DND-41 (cell line): Measurements from ENCODE around the gene PALM3.

ENCODE experiments used
- CTCF ChIP-seq: IDR thresholded peaks from 2 replicates; pipeline ENCODE4 v1.5.1; 2012; ENCODE audit warnings: borderline replicate concordance, low read length, moderate library complexity, mild to moderate bottlenecking; ENCODE audit not compliant: poor library complexity, severe bottlenecking; ENCODE audit errors: extremely low read depth
- EZH2 ChIP-seq: IDR thresholded peaks from 3 replicates; pipeline ENCODE4 v1.6.1; 2012; ENCODE audit warnings: borderline replicate concordance, low read depth, mild to moderate bottlenecking, moderate library complexity, low read length, inconsistent platforms; ENCODE audit not compliant: severe bottlenecking

DNA sequence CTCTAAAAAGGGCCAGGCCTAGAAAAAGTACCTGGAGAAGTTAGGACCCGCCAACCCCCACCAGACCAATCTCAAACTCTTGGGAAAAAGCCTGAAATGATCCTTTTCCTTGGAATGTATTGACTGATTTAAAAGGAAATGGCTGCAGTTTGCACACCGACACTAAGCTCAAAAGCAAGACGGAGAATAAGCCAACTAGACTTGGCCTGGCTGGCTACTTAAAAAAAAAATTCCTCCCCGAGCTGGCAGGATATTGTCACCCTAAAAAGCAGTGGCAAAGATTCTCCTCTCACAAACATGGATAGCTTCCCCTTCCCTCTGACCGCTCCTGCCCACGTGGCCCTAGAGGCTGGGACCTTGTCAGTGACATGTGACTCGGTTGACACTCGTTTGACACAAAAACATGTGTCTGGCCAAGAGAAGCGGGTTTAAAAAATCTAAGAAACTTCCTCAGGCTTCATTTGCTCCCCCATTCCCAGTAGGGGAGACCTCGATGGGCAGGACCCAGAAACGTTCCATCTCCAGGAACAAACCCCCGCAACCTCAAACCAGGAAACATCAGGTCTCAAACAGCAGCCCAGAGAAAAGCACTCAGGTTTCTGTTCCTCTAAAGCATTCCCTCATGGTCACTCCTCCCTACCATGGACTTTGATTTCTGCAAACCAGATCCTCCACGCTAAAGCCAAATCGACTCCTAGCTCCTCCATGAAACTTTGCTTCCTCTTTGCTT lies 57.1 kb downstream of the PALM3 start:
- TF ChIP-seq CTCF (no peak), EZH2 (no peak)
